NT2/D1 (cell line): Measurements from ENCODE around the gene ANKRD34A.

Experiments used
- SUZ12 ChIP-seq: IDR thresholded peaks from 2 replicates; pipeline ENCODE4 v1.6.1; 2011; ENCODE audit not compliant: insufficient read length, insufficient read depth; ENCODE audit errors: extremely low read depth
- ZNF274 ChIP-seq: IDR thresholded peaks from 2 replicates; pipeline ENCODE4 v1.6.1; 2011; ENCODE audit warnings: mild to moderate bottlenecking, low read depth, low read length

DNA sequence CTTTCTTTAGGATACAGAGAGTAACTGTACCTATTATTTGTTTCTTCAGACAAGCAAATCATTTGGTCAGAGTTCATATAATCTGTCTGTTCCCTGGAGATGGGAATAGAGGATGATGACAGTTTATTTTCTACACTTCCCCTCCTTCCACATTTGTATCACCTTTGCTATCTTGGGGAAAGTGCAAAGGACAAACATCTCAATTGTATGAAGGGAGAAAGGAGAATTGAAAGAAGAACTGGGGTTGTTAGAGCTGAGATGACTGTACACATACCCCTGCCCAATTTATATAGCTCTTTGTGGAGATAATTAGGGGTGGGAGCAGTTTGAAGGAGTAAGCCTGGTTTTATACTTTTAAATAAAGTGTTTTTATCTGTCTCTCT lies 14.1 kb upstream of the ANKRD34A start:
- TF ChIP-seq ZNF274 = no peak
- TF ChIP-seq SUZ12 = no peak
